H9 (cell line): ENCODE results near the gene TMUB2. TPM values are rescaled to one million over a fixed set of nuclear protein-coding genes. Genes with fewer than 3 reads are reported as not detected.

ENCODE experiments used
- DNase-seq: peaks from one replicate; pipeline ENCODE4 v3.0.0-alpha.2; 2017
- H2AFZ ChIP-seq: one replicate; pipeline ENCODE4 v1.6.1; 2013; ENCODE audit warnings: mild to moderate bottlenecking, low read length, control low read depth, moderate library complexity
- H2AK5ac ChIP-seq: 2 replicates; pipeline ENCODE4 v1.6.1; 2013; ENCODE audit warnings: low read length, control low read depth, mixed read lengths; ENCODE audit not compliant: insufficient read length
- H2BK120ac ChIP-seq: one replicate; pipeline ENCODE4 v1.6.1; 2013; ENCODE audit warnings: low read depth, mild to moderate bottlenecking, low read length, control low read depth, inconsistent platforms; ENCODE audit not compliant: poor library complexity, severe bottlenecking
- H2BK12ac ChIP-seq: 2 replicates; pipeline ENCODE4 v1.6.1; 2013; ENCODE audit warnings: low read length, control low read depth, mixed read lengths, low read depth; ENCODE audit not compliant: insufficient read length
- H2BK15ac ChIP-seq: 2 replicates; pipeline ENCODE4 v1.6.1; 2013; ENCODE audit warnings: low read depth, low read length, control low read depth
- H2BK20ac ChIP-seq: one replicate; pipeline ENCODE4 v1.6.1; 2013; ENCODE audit warnings: low read depth, mild to moderate bottlenecking, low read length, control low read depth, inconsistent platforms; ENCODE audit not compliant: poor library complexity, severe bottlenecking
- H2BK5ac ChIP-seq: 2 replicates; pipeline ENCODE4 v1.6.1; 2013; ENCODE audit warnings: low read length, control low read depth, mixed read lengths; ENCODE audit not compliant: insufficient read length
- H3K14ac ChIP-seq: 2 replicates; pipeline ENCODE4 v1.6.1; 2013; ENCODE audit warnings: low read length, control low read depth; ENCODE audit not compliant: insufficient read depth
- H3K18ac ChIP-seq: 2 replicates; pipeline ENCODE4 v1.6.1; 2013; ENCODE audit warnings: low read depth, mild to moderate bottlenecking, mixed read lengths, low read length, control low read depth; ENCODE audit not compliant: insufficient read length
- H3K23ac ChIP-seq: 2 replicates; pipeline ENCODE4 v1.6.1; 2013; ENCODE audit warnings: low read length, control low read depth, mixed read lengths, low read depth; ENCODE audit not compliant: insufficient read length
- H3K23me2 ChIP-seq: 2 replicates; pipeline ENCODE4 v1.6.1; 2013; ENCODE audit warnings: low read depth, mild to moderate bottlenecking, mixed read lengths, low read length, control low read depth; ENCODE audit not compliant: insufficient read length, poor library complexity, severe bottlenecking
- H3K27ac ChIP-seq: 2 replicates; pipeline ENCODE4 v1.5.1; 2013; ENCODE audit warnings: low read length, control low read depth, mixed read lengths, low read depth; ENCODE audit not compliant: insufficient read length
- H3K27me3 ChIP-seq: 2 replicates; pipeline ENCODE4 v1.6.1; 2013; ENCODE audit warnings: low read length, control low read depth, inconsistent platforms; ENCODE audit not compliant: insufficient read depth
- H3K4ac ChIP-seq: 2 replicates; pipeline ENCODE4 v1.6.1; 2013; ENCODE audit warnings: low read depth, mild to moderate bottlenecking, control low read depth, inconsistent platforms, low read length, moderate library complexity
- H3K4me1 ChIP-seq: 2 replicates; pipeline ENCODE4 v1.6.1; 2013; ENCODE audit warnings: low read length, control low read depth, inconsistent platforms; ENCODE audit not compliant: insufficient read depth
- H3K4me2 ChIP-seq: 2 replicates; pipeline ENCODE4 v1.6.1; 2013; ENCODE audit warnings: low read length, control low read depth, mixed read lengths; ENCODE audit not compliant: insufficient read length, insufficient read depth
- H3K56ac ChIP-seq: 2 replicates; pipeline ENCODE4 v1.6.1; 2013; ENCODE audit warnings: low read depth, mild to moderate bottlenecking, mixed read lengths, low read length, control low read depth; ENCODE audit not compliant: insufficient read length
- H3K79me1 ChIP-seq: 2 replicates; pipeline ENCODE4 v1.6.1; 2013; ENCODE audit warnings: low read depth, mild to moderate bottlenecking, moderate library complexity, low read length, control low read depth, inconsistent platforms; ENCODE audit not compliant: insufficient read depth, poor library complexity, severe bottlenecking
- H3K79me2 ChIP-seq: 2 replicates; pipeline ENCODE4 v1.6.1; 2013; ENCODE audit warnings: low read length, control low read depth, inconsistent platforms; ENCODE audit not compliant: insufficient read depth
- H3K9ac ChIP-seq: 2 replicates; pipeline ENCODE4 v1.6.1; 2013; ENCODE audit warnings: low read length, control low read depth, mixed read lengths; ENCODE audit not compliant: insufficient read length; ENCODE audit errors: extremely low read depth
- H3K9me3 ChIP-seq: one replicate; pipeline ENCODE4 v1.6.1; 2013; ENCODE audit warnings: low read depth, low read length, inconsistent platforms; ENCODE audit not compliant: control insufficient read depth
- H3T11ph ChIP-seq: one replicate; pipeline ENCODE4 v1.6.1; 2013; ENCODE audit warnings: mild to moderate bottlenecking, low read length, control low read depth, inconsistent platforms
- H4K20me1 ChIP-seq: one replicate; pipeline ENCODE4 v1.6.1; 2013; ENCODE audit not compliant: control insufficient read depth, insufficient read length, insufficient read depth
- H4K5ac ChIP-seq: 2 replicates; pipeline ENCODE4 v1.6.1; 2013; ENCODE audit warnings: low read depth, mild to moderate bottlenecking, mixed read lengths, low read length, control low read depth; ENCODE audit not compliant: insufficient read length
- H4K8ac ChIP-seq: replicated peaks from 2 replicates; pipeline ENCODE4 v1.6.1; 2013; ENCODE audit warnings: low read length, control low read depth, mixed read lengths, low read depth; ENCODE audit not compliant: insufficient read length
- H4K91ac ChIP-seq: 2 replicates; pipeline ENCODE4 v1.6.1; 2013; ENCODE audit warnings: low read depth, mild to moderate bottlenecking, moderate library complexity, mixed read lengths, low read length, control low read depth; ENCODE audit not compliant: insufficient read length
- H3K27ac Mint-ChIP-seq, 3 experiments: 2 replicates in 2 of 3; 3 replicates in 1 of 3; pipeline ENCODE4 v1.8.0; 2020 to 2021; ENCODE audit warnings: mixed read lengths in 3 of 3, mild to moderate bottlenecking in 1 of 3, moderate library complexity in 1 of 3
- H3K27me3 Mint-ChIP-seq: 2 replicates; pipeline ENCODE4 v1.8.0; 2021; ENCODE audit warnings: low read depth, mild to moderate bottlenecking, moderate library complexity, mixed read lengths
- H3K36me3 Mint-ChIP-seq, 3 experiments: 2 replicates in 2 of 3; 3 replicates in 1 of 3; pipeline ENCODE4 v1.8.0; 2020 to 2021; ENCODE audit warnings: low read depth in 3 of 3, mixed read lengths in 3 of 3; ENCODE audit not compliant: insufficient read depth in 1 of 3
- H3K4me1 Mint-ChIP-seq, 2 experiments: 2 replicates each; pipeline ENCODE4 v1.8.0; 2020; ENCODE audit warnings: mixed read lengths in 2 of 2
- H3K4me3 Mint-ChIP-seq, 2 experiments: 2 replicates in 1 of 2; 3 replicates in 1 of 2; pipeline ENCODE4 v1.8.0; 2020 to 2021; ENCODE audit warnings: mild to moderate bottlenecking in 2 of 2, mixed read lengths in 2 of 2, moderate library complexity in 1 of 2
- H3K9me3 Mint-ChIP-seq, 2 experiments: 2 replicates in 1 of 2; 3 replicates in 1 of 2; pipeline ENCODE4 v1.8.0; 2020; ENCODE audit warnings: mild to moderate bottlenecking in 2 of 2, mixed read lengths in 2 of 2, moderate library complexity in 1 of 2
- WGBS: extraction: QIAGEN DNeasy Blood & Tissue Kit; methylation state at CpG from one replicate; pipeline ENCODE4 v1.1.7; 2013; ENCODE audit warnings: missing lambda C conversion rate, low lambda C conversion rate, mixed read lengths; ENCODE audit not compliant: insufficient read length; ENCODE audit errors: extremely low coverage; 5-methylcytosine and 5-hydroxymethylcytosine counted together
- total RNA-seq: library from RNA; stranded (reverse); gene quantifications from 2 replicates; pipeline ENCODE4 v1.2.1, GENCODE V29; 2021
- TF ChIP-seq, protein P1 (sequence below): fragments of 200-600 bp; sonication (generic); conservative IDR thresholded peaks from 3 replicates; pipeline ENCODE4 v1.8.0; 2021; ENCODE audit warnings: antibody characterized with exemption, mild to moderate bottlenecking

The TMUB2 gene
- total RNA-seq, 1 experiment from 2014 or later, result 22.9 TPM

DNA sequence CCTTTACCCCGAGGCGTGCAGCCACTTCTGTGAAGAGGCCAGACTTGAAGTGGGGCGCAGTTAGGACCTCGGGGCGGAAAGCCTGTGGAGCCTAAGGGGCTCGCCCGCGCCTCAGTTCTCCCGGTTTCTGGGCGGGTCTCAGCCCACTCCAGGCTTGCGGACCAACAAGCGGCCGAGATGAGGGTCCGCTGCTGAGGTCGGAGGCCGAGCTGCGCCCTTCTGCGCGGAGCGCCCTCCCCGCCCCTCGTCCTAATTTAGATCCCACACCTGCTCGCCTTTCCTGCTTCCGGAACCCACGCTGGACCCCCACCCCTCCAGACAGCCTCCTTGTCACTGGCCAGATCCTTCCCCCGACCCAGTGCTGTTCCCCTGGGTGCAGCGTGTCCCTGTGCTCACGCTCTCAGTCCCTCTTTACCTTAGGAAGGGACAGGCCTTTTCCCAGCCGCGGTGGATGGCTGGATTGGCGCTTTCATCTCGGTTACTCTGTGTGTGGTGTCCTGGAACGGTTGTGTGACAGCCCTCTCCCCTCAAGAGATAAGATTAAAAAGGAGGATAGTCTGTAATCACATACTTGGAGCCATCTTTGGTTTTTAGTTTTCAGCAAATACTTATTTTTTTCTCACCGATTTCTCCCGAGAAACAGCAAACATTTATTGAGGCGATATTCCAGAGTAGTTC is 13.8 kb downstream of the TMUB2 start:
- no peak for DNase-seq
- no peaks in the 10 kb centered on the region; the same call in 1 of the 2 replicates for H3K27me3 Mint-ChIP-seq
- H3K9me3 ChIP-seq, result no peaks in the 10 kb centered on the region

More for the DNA sequence above, 13.8 kb downstream of the TMUB2 start:
- Histone ChIP-seq H3T11ph (no peak overlapping the region), H3K9ac (peak overlapping the region; percentile 73), H2BK120ac (no peak overlapping the region), H4K8ac (no peak overlapping the region), H4K5ac (no peak overlapping the region), H3K56ac (no peak overlapping the region), H2BK12ac (no peak overlapping the region), H3K4ac (no peak overlapping the region), H3K23ac (no peak overlapping the region), H4K20me1 (no peaks in the 10 kb centered on the region), H4K91ac (no peak overlapping the region), H3K4me2 (peak overlapping the region; percentile 65), H3K18ac (peak overlapping the region; percentile 70), H2BK5ac (no peak overlapping the region), H3K23me2 (peaks cover 6% of the 10 kb centered on the region), H3K79me1 (no peaks in the 10 kb centered on the region), H2AK5ac (no peak overlapping the region), H3K14ac (peak overlapping the region; percentile 80; the same call in 1 of the 2 replicates), H3K27ac (no peak overlapping the region), H3K27me3 (no peaks in the 10 kb centered on the region), H3K4me1 (0 out of 2 replicates have a peak, but pooled peaks cover 2% of the 10 kb centered on the region), H2BK15ac (no peak overlapping the region), H3K79me2 (peaks cover 4% of the 10 kb centered on the region; the same call in 1 of the 2 replicates), H2BK20ac (no peak overlapping the region), H2AFZ (no peak overlapping the region)
- TF ChIP-seq, protein P1, sequence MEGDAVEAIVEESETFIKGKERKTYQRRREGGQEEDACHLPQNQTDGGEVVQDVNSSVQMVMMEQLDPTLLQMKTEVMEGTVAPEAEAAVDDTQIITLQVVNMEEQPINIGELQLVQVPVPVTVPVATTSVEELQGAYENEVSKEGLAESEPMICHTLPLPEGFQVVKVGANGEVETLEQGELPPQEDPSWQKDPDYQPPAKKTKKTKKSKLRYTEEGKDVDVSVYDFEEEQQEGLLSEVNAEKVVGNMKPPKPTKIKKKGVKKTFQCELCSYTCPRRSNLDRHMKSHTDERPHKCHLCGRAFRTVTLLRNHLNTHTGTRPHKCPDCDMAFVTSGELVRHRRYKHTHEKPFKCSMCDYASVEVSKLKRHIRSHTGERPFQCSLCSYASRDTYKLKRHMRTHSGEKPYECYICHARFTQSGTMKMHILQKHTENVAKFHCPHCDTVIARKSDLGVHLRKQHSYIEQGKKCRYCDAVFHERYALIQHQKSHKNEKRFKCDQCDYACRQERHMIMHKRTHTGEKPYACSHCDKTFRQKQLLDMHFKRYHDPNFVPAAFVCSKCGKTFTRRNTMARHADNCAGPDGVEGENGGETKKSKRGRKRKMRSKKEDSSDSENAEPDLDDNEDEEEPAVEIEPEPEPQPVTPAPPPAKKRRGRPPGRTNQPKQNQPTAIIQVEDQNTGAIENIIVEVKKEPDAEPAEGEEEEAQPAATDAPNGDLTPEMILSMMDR, result no peak
- peaks cover 12 to 27% (median 25%) of the 10 kb centered on the region in 3 experiments; a peak in 6 of 7 replicates for H3K36me3 Mint-ChIP-seq
- H3K9me3 Mint-ChIP-seq, result no peaks in the 10 kb centered on the region
- H3K4me3 Mint-ChIP-seq, result peak overlapping the region; percentile 90 to 92
- H3K27ac Mint-ChIP-seq, result peak overlapping the region; percentile 92 to 99 (median 99)
- WGBS, result no CpG with 5 or more reads among the region's 36 CpGs
- peaks cover 32% of the 10 kb centered on the region in 2 experiments for H3K4me1 Mint-ChIP-seq
